Spinal cord (tissue), 10 donors: ENCODE measurements around the gene ASIP. TPM values are rescaled to one million over a fixed set of nuclear protein-coding genes. Genes with fewer than 3 reads are reported as not detected.
"Not testable (repeated sequence)": the region's sequence is repeated elsewhere in the genome, so short reads cannot be mapped to it uniquely, and the experiment has no call there.

Experiments used
- DNase-seq, 6 donors: peaks; one replicate each; pipeline versions ENCODE4 v3.0.0 to v3.0.0-alpha.2; 2013 to 2015; ENCODE audit warnings: low spot score in 6 of 6, low read depth in 4 of 6
- H3K27ac ChIP-seq: one replicate; pipeline ENCODE4 v1.5.1; 2013; ENCODE audit warnings: low read depth, low read length, control low read depth
- H3K27me3 ChIP-seq: one replicate; pipeline ENCODE4 v1.6.1; 2013; ENCODE audit warnings: low read length; ENCODE audit not compliant: control insufficient read depth, insufficient read depth
- H3K36me3 ChIP-seq: one replicate; pipeline ENCODE4 v1.6.1; 2013; ENCODE audit warnings: low read length; ENCODE audit not compliant: control insufficient read depth, insufficient read depth
- H3K4me1 ChIP-seq: one replicate; pipeline ENCODE4 v1.6.1; 2013; ENCODE audit warnings: low read length; ENCODE audit not compliant: control insufficient read depth, insufficient read depth
- H3K4me3 ChIP-seq: one replicate; pipeline ENCODE4 v1.5.1; 2013; ENCODE audit warnings: low read depth, low read length, control low read depth
- H3K9me3 ChIP-seq: one replicate; pipeline ENCODE4 v1.6.1; 2013; ENCODE audit warnings: low read length; ENCODE audit not compliant: control insufficient read depth, insufficient read depth
- WGBS: methylation state at CpG from one replicate; pipeline ENCODE4 v1.1.5; 2013; ENCODE audit warnings: missing lambda C conversion rate; ENCODE audit not compliant: insufficient coverage; 5-methylcytosine and 5-hydroxymethylcytosine counted together
- polyA plus RNA-seq, 2 donors: library from polyadenylated mRNA; unstranded; fragments of 120-200 nt; gene quantifications; one replicate each; pipeline ENCODE4 v1.2.1, GENCODE V29; 2013; ENCODE audit not compliant: insufficient read length in 2 of 2
- total RNA-seq, 2 donors: library from RNA; depleted of rRNA in 1 of 2; stranded (reverse); fragments of 120-200 nt in 1 of 2; fragments of >200 nt in 1 of 2; gene quantifications; one replicate each; pipeline versions ENCODE4 v1.2.3 to v1.2.4, GENCODE V29; 2013 to 2014
- donor health status: healthy.

Gene ASIP
- total and polyA plus RNA-seq, 4 donors = 0.99 to 3.5 (median 1.6) TPM; not detected in 1

- H3K9me3 ChIP-seq = no peaks in the 10 kb centered on the region
- no peaks in the 10 kb centered on the region for H3K36me3 ChIP-seq
- H3K4me1 ChIP-seq = no peaks in the 10 kb centered on the region
- H3K27ac ChIP-seq = no peak overlapping the region
- no peak for DNase-seq
- no peaks in the 10 kb centered on the region for H3K27me3 ChIP-seq
- H3K4me3 ChIP-seq = no peak overlapping the region
- 67% methylated on average over 1 of the region's 1 CpG for WGBS
These were observed 13.8 kb downstream of the ASIP start for GRCh38 chr20:34254979-34255378.

GRCh38 chr20:34256629-34257124, 15.5 kb downstream of the ASIP start:
- no peaks in the 10 kb centered on the region for H3K36me3 ChIP-seq
- H3K4me1 ChIP-seq = no peaks in the 10 kb centered on the region
- DNase-seq = no peak
- H3K27ac ChIP-seq = no peak overlapping the region
- H3K27me3 ChIP-seq = no peaks in the 10 kb centered on the region
- no peaks in the 10 kb centered on the region for H3K9me3 ChIP-seq
- 88% methylated on average over 4 of the region's 5 CpGs for WGBS
- no peak overlapping the region for H3K4me3 ChIP-seq

GRCh38 chr20:34260208-34260942, 19.2 kb downstream of the ASIP start:
- WGBS = 96% methylated on average over 5 of the region's 5 CpGs
- H3K9me3 ChIP-seq = no peaks in the 10 kb centered on the region

GRCh38 chr20:34262488-34263288, 21.5 kb downstream of the ASIP start:
- no peaks in the 10 kb centered on the region for H3K36me3 ChIP-seq
- H3K4me1 ChIP-seq = no peaks in the 10 kb centered on the region
- no peak overlapping the region for H3K4me3 ChIP-seq
- WGBS = 55% methylated on average over 5 of the region's 9 CpGs
- no peaks in the 10 kb centered on the region for H3K9me3 ChIP-seq
- DNase-seq = no peak
- H3K27ac ChIP-seq = no peak overlapping the region
- H3K27me3 ChIP-seq = no peaks in the 10 kb centered on the region

More at GRCh38 chr20:34260208-34260942, 19.2 kb downstream of the ASIP start:
- no peak for DNase-seq
- H3K4me1 ChIP-seq = no peaks in the 10 kb centered on the region
- H3K4me3 ChIP-seq = no peak overlapping the region
- H3K36me3 ChIP-seq = no peaks in the 10 kb centered on the region
- no peak overlapping the region for H3K27ac ChIP-seq
- H3K27me3 ChIP-seq = no peaks in the 10 kb centered on the region

- DNase-seq, H3K4me3 ChIP-seq, H3K27ac ChIP-seq, H3K4me1 ChIP-seq, H3K36me3 ChIP-seq, H3K27me3 ChIP-seq, H3K9me3 ChIP-seq: not testable (repeated sequence)
- WGBS = 100% methylated on average over 6 of the region's 8 CpGs
These were observed 22.2 kb downstream of the ASIP start for GRCh38 chr20:34263468-34263867.

- Histone ChIP-seq H3K36me3 (no peaks in the 10 kb centered on the region), H3K4me1 (peaks cover 7% of the 10 kb centered on the region), H3K4me3 (no peak overlapping the region), H3K9me3 (no peaks in the 10 kb centered on the region), H3K27ac (no peak overlapping the region), H3K27me3 (peaks cover 2% of the 10 kb centered on the region)
- 100% methylated on average over 1 of the region's 5 CpGs for WGBS
- DNase-seq = peak in 1 of 6 donors; percentile 39
These were observed 22.9 kb downstream of the ASIP start for GRCh38 chr20:34264141-34264540.

GRCh38 chr20:34268145-34268544, 26.9 kb downstream of the ASIP start:
- no peak overlapping the region for H3K4me3 ChIP-seq
- no peak overlapping the region for H3K27ac ChIP-seq
- DNase-seq = no peak
- no peaks in the 10 kb centered on the region for H3K36me3 ChIP-seq
- no peaks in the 10 kb centered on the region for H3K9me3 ChIP-seq
- WGBS = 98% methylated on average over 11 of the region's 12 CpGs
- peaks cover 11% of the 10 kb centered on the region for H3K4me1 ChIP-seq
- H3K27me3 ChIP-seq = peaks cover 2% of the 10 kb centered on the region

GRCh38 chr20:34268851-34269636, 27.8 kb downstream of the ASIP start:
- no peaks in the 10 kb centered on the region for H3K36me3 ChIP-seq
- peaks cover 11% of the 10 kb centered on the region for H3K4me1 ChIP-seq
- peaks cover 2% of the 10 kb centered on the region for H3K27me3 ChIP-seq
- H3K9me3 ChIP-seq = no peaks in the 10 kb centered on the region
- no peak overlapping the region for H3K27ac ChIP-seq
- peak overlapping the region; percentile 39 for H3K4me3 ChIP-seq
- 7% methylated on average over 57 of the region's 58 CpGs for WGBS
- DNase-seq = peak in 2 of 6 donors; percentile 55 to 70

GRCh38 chr20:34269996-34270627, 28.9 kb downstream of the ASIP start:
- 86% methylated on average over 4 of the region's 9 CpGs for WGBS
- Histone ChIP-seq H3K9me3 (no peaks in the 10 kb centered on the region), H3K36me3 (peaks cover 2% of the 10 kb centered on the region), H3K4me1 (peaks cover 11% of the 10 kb centered on the region), H3K27ac (no peak overlapping the region), H3K4me3 (no peak overlapping the region), H3K27me3 (peaks cover 2% of the 10 kb centered on the region)
- peak in 1 of 6 donors; percentile 35 for DNase-seq
